HepG2 (cell line): Measurements from ENCODE around the gene NAALADL1. TPM values are rescaled to one million over a fixed set of nuclear protein-coding genes. Genes with fewer than 3 reads are reported as not detected.

ENCODE experiments used
- ELF4 ChIP-seq: sonication (generic); formaldehyde crosslinking; IDR thresholded peaks from 2 replicates; pipeline ENCODE4 v1.5.0; 2020; ENCODE audit warnings: missing genetic modification reagents, mild to moderate bottlenecking, moderate library complexity, borderline replicate concordance
- FOSL2 ChIP-seq: sonication (generic); formaldehyde crosslinking; IDR thresholded peaks from 2 replicates; pipeline ENCODE4 v1.4.0; 2020; ENCODE audit warnings: missing genetic modification reagents
- FUBP1 ChIP-seq: sonication (generic); formaldehyde crosslinking; IDR thresholded peaks from 2 replicates; pipeline ENCODE4 v1.5.1; 2020; ENCODE audit warnings: missing genetic modification reagents, mild to moderate bottlenecking, borderline replicate concordance
- GMEB1 ChIP-seq: sonication (generic); formaldehyde crosslinking; IDR thresholded peaks from 2 replicates; pipeline ENCODE4 v1.5.1; 2020; ENCODE audit warnings: missing genetic modification reagents, mild to moderate bottlenecking, borderline replicate concordance
- HDAC1 ChIP-seq: sonication (generic); formaldehyde crosslinking; IDR thresholded peaks from 2 replicates; pipeline ENCODE4 v1.5.1; 2020; ENCODE audit warnings: mild to moderate bottlenecking, missing genetic modification reagents
- JUND ChIP-seq: sonication (generic); formaldehyde crosslinking; IDR thresholded peaks from 2 replicates; pipeline ENCODE4 v1.8.0; 2022; ENCODE audit warnings: mild to moderate bottlenecking, missing genetic modification reagents
- KAT7 ChIP-seq: IDR thresholded peaks from 2 replicates; pipeline ENCODE4 v1.6.1; 2018; ENCODE audit warnings: borderline replicate concordance, missing compliant biosample characterization
- NR0B2 ChIP-seq: sonication (generic); formaldehyde crosslinking; IDR thresholded peaks from 2 replicates; pipeline ENCODE4 v1.4.0; 2020; ENCODE audit warnings: mild to moderate bottlenecking, missing genetic modification reagents
- PRPF4 ChIP-seq: fragments of 200-400 bp; formaldehyde crosslinking; IDR thresholded peaks from 2 replicates; pipeline ENCODE4 v1.6.1; 2016; ENCODE audit warnings: low read length, low read depth; ENCODE audit not compliant: poor library complexity, severe bottlenecking
- REPIN1 ChIP-seq: sonication (generic); formaldehyde crosslinking; IDR thresholded peaks from 2 replicates; pipeline ENCODE4 v1.8.0; 2022; ENCODE audit warnings: missing genetic modification reagents, low read depth, mild to moderate bottlenecking, borderline replicate concordance
- SUZ12 ChIP-seq: fragments of 150-350 bp; IDR thresholded peaks from 2 replicates; pipeline ENCODE4 v1.6.1; 2014; ENCODE audit warnings: low read depth, low read length
- UBTF ChIP-seq: sonication (generic); formaldehyde crosslinking; IDR thresholded peaks from 2 replicates; pipeline ENCODE4 v1.4.0; 2020; ENCODE audit warnings: mild to moderate bottlenecking, missing genetic modification reagents
- WIZ ChIP-seq: sonication (generic); formaldehyde crosslinking; IDR thresholded peaks from 2 replicates; pipeline ENCODE4 v1.5.1; 2020; ENCODE audit warnings: mild to moderate bottlenecking, missing genetic modification reagents
- ZNF143 ChIP-seq: sonication (generic); formaldehyde crosslinking; IDR thresholded peaks from 2 replicates; pipeline ENCODE4 v1.4.0; 2020; ENCODE audit warnings: missing genetic modification reagents
- ZNF44 ChIP-seq: sonication (generic); formaldehyde crosslinking; IDR thresholded peaks from 2 replicates; pipeline ENCODE4 v1.5.1; 2020; ENCODE audit warnings: mild to moderate bottlenecking, missing genetic modification reagents
- ZNF879 ChIP-seq: sonication (generic); formaldehyde crosslinking; IDR thresholded peaks from 2 replicates; pipeline ENCODE4 v1.8.1; 2023; ENCODE audit warnings: missing genetic modification reagents
- ZSCAN25 ChIP-seq: sonication (generic); formaldehyde crosslinking; IDR thresholded peaks from 2 replicates; pipeline ENCODE4 v1.8.0; 2022; ENCODE audit warnings: mild to moderate bottlenecking, missing genetic modification reagents
- polyA plus RNA-seq, 8 experiments: library from polyadenylated mRNA; depleted of rRNA in 3 of 8; stranded (reverse) in 7 of 8; unstranded in 1 of 8; fragments of >200 nt; fragmentation: Illumina TruSeq in 4 of 8; extraction: Trizol in 4 of 8; gene quantifications; 2 replicates each; pipeline versions ENCODE4 v1.2.1 to v1.2.3, GENCODE V29; 2011 to 2016; ENCODE audit warnings: low read depth in 4 of 8, missing spikeins in 1 of 8, mixed read lengths in 1 of 8; ENCODE audit not compliant: insufficient read depth in 1 of 8
- total RNA-seq, 5 experiments: library from RNA; depleted of rRNA; stranded (reverse); fragments of >200 nt; fragmentation: Illumina TruSeq; extraction: Trizol; gene quantifications; 2 replicates each; pipeline ENCODE4 v1.2.3, GENCODE V29; 2016; ENCODE audit warnings: low read depth in 1 of 5
- TF ChIP-seq, protein P1 (sequence below): sonication (generic); formaldehyde crosslinking; IDR thresholded peaks from 2 replicates; pipeline ENCODE4 v1.4.0; 2020; ENCODE audit warnings: low read depth, mild to moderate bottlenecking, missing genetic modification reagents
- TF ChIP-seq, protein P2 (sequence below): sonication (generic); formaldehyde crosslinking; IDR thresholded peaks from 2 replicates; pipeline ENCODE4 v1.4.0; 2020; ENCODE audit warnings: missing genetic modification reagents

Gene NAALADL1
- total and polyA plus RNA-seq, 2 of the 13 experiments (the other 11 are each of a cell fraction or from before 2014, with no cell fraction given), result 9.3 to 33.9 TPM

- TF ChIP-seq JUND, result no peak
- TF ChIP-seq ZNF44 (CRISPR knock-in tag), result peak; percentile 31; the same call in 1 of the 2 replicates
- peak; percentile 83; the same call in 1 of the 2 replicates for TF ChIP-seq REPIN1 (CRISPR knock-in tag)
- TF ChIP-seq WIZ, result no peak
- no peak for TF ChIP-seq FUBP1 (CRISPR knock-in tag)
- TF ChIP-seq, protein P1, sequence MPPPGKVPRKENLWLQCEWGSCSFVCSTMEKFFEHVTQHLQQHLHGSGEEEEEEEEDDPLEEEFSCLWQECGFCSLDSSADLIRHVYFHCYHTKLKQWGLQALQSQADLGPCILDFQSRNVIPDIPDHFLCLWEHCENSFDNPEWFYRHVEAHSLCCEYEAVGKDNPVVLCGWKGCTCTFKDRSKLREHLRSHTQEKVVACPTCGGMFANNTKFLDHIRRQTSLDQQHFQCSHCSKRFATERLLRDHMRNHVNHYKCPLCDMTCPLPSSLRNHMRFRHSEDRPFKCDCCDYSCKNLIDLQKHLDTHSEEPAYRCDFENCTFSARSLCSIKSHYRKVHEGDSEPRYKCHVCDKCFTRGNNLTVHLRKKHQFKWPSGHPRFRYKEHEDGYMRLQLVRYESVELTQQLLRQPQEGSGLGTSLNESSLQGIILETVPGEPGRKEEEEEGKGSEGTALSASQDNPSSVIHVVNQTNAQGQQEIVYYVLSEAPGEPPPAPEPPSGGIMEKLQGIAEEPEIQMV (CRISPR knock-in tag), result 0 out of 2 replicates have a peak, but pooled peaks have one; percentile 55
- TF ChIP-seq GMEB1 (CRISPR knock-in tag), result peak; percentile 81
- TF ChIP-seq FOSL2 (CRISPR knock-in tag), result peak; percentile 69
- 0 out of 2 replicates have a peak, but pooled peaks have one; percentile 22 for TF ChIP-seq ZSCAN25 (CRISPR knock-in tag)
- no peak for TF ChIP-seq NR0B2 (CRISPR knock-in tag)
- peak; percentile 81; the same call in 1 of the 2 replicates for TF ChIP-seq ELF4 (CRISPR knock-in tag)
- no peak for TF ChIP-seq ZNF879 (CRISPR knock-in tag)
- peak; percentile 69; the same call in 1 of the 2 replicates for TF ChIP-seq ZNF143 (CRISPR knock-in tag)
- peak; percentile 55; the same call in 1 of the 2 replicates for TF ChIP-seq UBTF (CRISPR knock-in tag)
- TF ChIP-seq, protein P2, sequence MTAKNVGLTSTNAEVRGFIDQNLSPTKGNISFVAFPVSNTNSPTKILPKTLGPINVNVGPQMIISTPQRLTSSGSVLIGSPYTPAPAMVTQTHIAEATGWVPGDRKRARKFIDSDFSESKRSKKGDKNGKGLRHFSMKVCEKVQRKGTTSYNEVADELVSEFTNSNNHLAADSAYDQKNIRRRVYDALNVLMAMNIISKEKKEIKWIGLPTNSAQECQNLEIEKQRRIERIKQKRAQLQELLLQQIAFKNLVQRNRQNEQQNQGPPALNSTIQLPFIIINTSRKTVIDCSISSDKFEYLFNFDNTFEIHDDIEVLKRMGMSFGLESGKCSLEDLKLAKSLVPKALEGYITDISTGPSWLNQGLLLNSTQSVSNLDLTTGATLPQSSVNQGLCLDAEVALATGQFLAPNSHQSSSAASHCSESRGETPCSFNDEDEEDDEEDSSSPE (CRISPR knock-in tag), result peak; percentile 61
- peak; percentile 97 for TF ChIP-seq PRPF4
- no peak for TF ChIP-seq SUZ12
- TF ChIP-seq KAT7, result peak; percentile 41; the same call in 1 of the 2 replicates
- TF ChIP-seq HDAC1 (CRISPR knock-in tag), result peak; percentile 90
Observed at GRCh38 chr11:65095974-65096806, 37.8 kb upstream of the NAALADL1 start, which contains the start of gene VPS51 (continued).
